Measurements from ENCODE around the gene GINS1.
A peak's percentile ranks its signal among the peaks of the same experiment; 100 is the strongest.

GINS1 gene

GRCh38 chr20:25407311-25408169 is at the start of gene GINS1:
GINS1 (plus strand) TSS chr20:25407673; CDS start chr20:25407821, 148 bp downstream.
- TF ChIP-seq, protein P1, sequence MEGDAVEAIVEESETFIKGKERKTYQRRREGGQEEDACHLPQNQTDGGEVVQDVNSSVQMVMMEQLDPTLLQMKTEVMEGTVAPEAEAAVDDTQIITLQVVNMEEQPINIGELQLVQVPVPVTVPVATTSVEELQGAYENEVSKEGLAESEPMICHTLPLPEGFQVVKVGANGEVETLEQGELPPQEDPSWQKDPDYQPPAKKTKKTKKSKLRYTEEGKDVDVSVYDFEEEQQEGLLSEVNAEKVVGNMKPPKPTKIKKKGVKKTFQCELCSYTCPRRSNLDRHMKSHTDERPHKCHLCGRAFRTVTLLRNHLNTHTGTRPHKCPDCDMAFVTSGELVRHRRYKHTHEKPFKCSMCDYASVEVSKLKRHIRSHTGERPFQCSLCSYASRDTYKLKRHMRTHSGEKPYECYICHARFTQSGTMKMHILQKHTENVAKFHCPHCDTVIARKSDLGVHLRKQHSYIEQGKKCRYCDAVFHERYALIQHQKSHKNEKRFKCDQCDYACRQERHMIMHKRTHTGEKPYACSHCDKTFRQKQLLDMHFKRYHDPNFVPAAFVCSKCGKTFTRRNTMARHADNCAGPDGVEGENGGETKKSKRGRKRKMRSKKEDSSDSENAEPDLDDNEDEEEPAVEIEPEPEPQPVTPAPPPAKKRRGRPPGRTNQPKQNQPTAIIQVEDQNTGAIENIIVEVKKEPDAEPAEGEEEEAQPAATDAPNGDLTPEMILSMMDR (IDR thresholded peaks at IDR 0.05): no peak
- DNase-seq (ENCODE audit: low spot score): peak; percentile 80
- H3K4me3 ChIP-seq: peak within 1 kb of the TSS; percentile 78
- peak within 1 kb of the TSS in 1 of 2 donors; percentile 36 for H3K27ac ChIP-seq

GRCh38 chr20:25360631-25361286 is 46.7 kb upstream of the GINS1 start:
- Histone ChIP-seq H3K4me3 (no peak overlapping the region), H3K27ac (no peak overlapping the region)
- TF ChIP-seq, protein P1 (IDR thresholded peaks at IDR 0.05): no peak
- DNase-seq (ENCODE audit: low spot score): no peak

DNA sequence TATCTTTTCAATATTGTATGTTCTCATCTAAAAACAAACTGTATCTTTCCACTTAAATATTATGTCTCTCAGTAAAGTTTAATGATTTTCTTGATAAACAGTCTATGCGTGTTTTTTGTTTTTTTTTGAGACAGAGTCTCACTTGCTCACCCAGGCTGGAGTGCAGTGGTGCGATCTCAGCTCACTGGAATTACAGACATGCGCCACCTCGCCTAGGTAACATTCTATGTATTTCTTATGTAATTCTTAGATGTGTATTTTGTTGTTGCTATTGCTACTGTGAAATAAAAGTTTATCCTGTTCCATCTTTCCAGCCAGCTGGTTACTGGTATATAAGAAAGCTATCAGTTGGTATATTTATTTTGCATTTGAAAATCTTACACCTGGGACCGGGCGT is 46.2 kb upstream of the GINS1 start:
- TF ChIP-seq, protein P1 (IDR thresholded peaks at IDR 0.05): no peak
- Histone ChIP-seq H3K4me3 (no peak overlapping the region), H3K27ac (no peak overlapping the region)
- no peak for DNase-seq (ENCODE audit: low spot score)

DNA sequence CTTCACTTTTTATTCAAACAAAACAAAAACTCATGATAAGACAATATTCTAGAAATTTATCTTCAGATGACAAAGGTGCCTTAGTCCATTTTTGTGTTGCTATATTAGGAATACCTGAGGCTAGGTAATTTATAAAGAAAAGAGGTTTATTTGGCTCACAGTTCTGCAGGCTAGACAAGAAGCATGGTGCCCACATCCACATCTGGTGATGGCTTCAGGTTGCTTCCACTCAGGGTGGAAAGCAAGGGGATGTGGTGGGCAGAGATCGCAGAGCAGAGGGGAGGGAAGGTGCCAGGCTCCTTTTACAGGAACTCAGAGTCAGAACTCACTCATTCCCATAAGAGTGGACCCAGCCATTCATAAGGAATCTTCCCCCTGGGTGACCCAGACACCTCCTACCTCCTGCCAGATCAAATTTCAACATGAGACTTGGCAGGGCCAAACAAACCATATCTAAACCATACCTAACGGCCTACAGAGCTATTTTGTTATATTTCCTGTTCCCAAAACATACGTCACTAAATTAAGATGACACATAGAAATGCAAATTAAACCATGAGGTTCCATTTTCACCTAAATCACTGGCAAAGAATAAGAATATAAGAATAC is 43.2 kb upstream of the GINS1 start:
- Histone ChIP-seq H3K4me3 (no peak overlapping the region), H3K27ac (no peak overlapping the region)
- TF ChIP-seq, protein P1 (IDR thresholded peaks at IDR 0.05): no peak
- no peak for DNase-seq (ENCODE audit: low spot score)

DNA sequence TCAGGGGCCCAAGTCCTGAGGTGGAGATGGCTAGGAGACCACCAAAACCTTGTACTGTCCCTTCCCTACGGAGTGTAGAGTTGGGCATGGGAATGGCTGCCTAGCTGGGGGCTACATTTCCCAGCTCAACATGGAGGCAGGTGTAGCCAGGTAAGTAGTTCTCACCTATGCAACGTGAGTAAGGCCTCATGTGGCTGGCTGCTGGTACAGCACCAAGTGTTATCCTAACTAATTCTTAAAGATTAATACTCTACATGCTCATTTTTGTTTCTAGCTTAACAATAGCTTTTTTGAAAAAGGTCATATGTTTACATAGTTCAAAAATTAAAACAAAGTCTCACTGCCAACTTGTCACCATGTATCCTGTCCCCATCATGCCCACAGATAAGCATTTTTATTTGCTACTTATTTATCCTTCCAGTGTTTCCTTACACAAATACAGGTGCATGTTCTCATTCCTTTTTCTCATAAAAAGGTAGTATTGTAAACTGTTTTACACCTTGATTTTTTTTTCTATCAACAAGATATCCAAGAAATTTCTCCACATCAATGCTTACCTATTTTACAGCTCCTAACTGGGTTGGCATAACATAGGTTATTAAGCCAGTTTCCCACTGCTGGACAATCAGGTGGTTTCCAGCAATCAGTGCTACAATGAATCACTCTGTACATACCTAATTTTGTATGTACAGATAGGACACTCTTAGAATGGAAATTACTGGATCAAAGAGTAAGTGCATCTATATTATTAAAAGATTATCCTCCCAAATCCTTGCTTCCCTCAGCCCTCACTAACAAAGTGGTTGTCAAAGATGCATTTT is 42.4 kb upstream of the GINS1 start:
- Histone ChIP-seq H3K27ac (no peak overlapping the region), H3K4me3 (no peak overlapping the region)
- TF ChIP-seq, protein P1 (IDR thresholded peaks at IDR 0.05): no peak
- DNase-seq (ENCODE audit: low spot score): no peak

GRCh38 chr20:25368526-25368925 is 38.9 kb upstream of the GINS1 start:
- no peak overlapping the region for H3K27ac ChIP-seq

More at GRCh38 chr20:25368526-25368925, 38.9 kb upstream of the GINS1 start:
- no peak overlapping the region for H3K4me3 ChIP-seq
- TF ChIP-seq, protein P1 (IDR thresholded peaks at IDR 0.05): no peak
- no peak for DNase-seq (ENCODE audit: low spot score)
